ENCODE data around the gene FGF22. TPM values are rescaled to one million over a fixed set of nuclear protein-coding genes. Genes with fewer than 3 reads are reported as not detected.

The FGF22 gene
- total and polyA plus RNA-seq, 2 of the 13 experiments (the other 11 are each of a cell fraction or from before 2014, with no cell fraction given) = 0.24 TPM; not detected in 1

- TF ChIP-seq HOXA9 (CRISPR knock-in tag; IDR thresholded peaks at IDR 0.05; ENCODE audit: borderline replicate concordance) = no peak
- TF ChIP-seq ZNF772 (CRISPR knock-in tag; IDR thresholded peaks at IDR 0.05) = no peak
- TF ChIP-seq SPEN (CRISPR knock-in tag; IDR thresholded peaks at IDR 0.05; ENCODE audit: low read depth) = peak; percentile 72; the same call in 1 of the 2 replicates
- no peak for TF ChIP-seq GATA4 (IDR thresholded peaks at IDR 0.05; ENCODE audit: borderline replicate concordance, low read depth)
- TF ChIP-seq ZFP41 (CRISPR knock-in tag; IDR thresholded peaks at IDR 0.05; ENCODE audit: borderline replicate concordance) = peak; percentile 75; the same call in 1 of the 2 replicates
- TF ChIP-seq TEF (CRISPR knock-in tag; IDR thresholded peaks at IDR 0.05) = no peak
- no peak for TF ChIP-seq RCOR2 (CRISPR knock-in tag; IDR thresholded peaks at IDR 0.05)
- peak; percentile 22; the same call in 1 of the 2 replicates for TF ChIP-seq HOMEZ (CRISPR knock-in tag; IDR thresholded peaks at IDR 0.05; ENCODE audit: low read depth)
- no peak for TF ChIP-seq ZNF17 (CRISPR knock-in tag; IDR thresholded peaks at IDR 0.05)
- TF ChIP-seq ZNF784 (CRISPR knock-in tag; IDR thresholded peaks at IDR 0.05; ENCODE audit: borderline replicate concordance) = peak; percentile 30; the same call in 1 of the 2 replicates
- no peak; the same call in 1 of the 2 replicates for TF ChIP-seq ZNF550 (CRISPR knock-in tag; IDR thresholded peaks at IDR 0.05; ENCODE audit: borderline replicate concordance)
- peak; percentile 93 for TF ChIP-seq ZSCAN25 (CRISPR knock-in tag; IDR thresholded peaks at IDR 0.05)
- no peak for TF ChIP-seq ZBTB49 (CRISPR knock-in tag; IDR thresholded peaks at IDR 0.05; ENCODE audit: borderline replicate concordance)
- TF ChIP-seq ZNF382 (CRISPR knock-in tag; IDR thresholded peaks at IDR 0.05; ENCODE audit: borderline replicate concordance) = no peak
- TF ChIP-seq IRX3 (CRISPR knock-in tag; IDR thresholded peaks at IDR 0.05; ENCODE audit: borderline replicate concordance, low read depth) = peak; percentile 57; the same call in 1 of the 2 replicates
- TF ChIP-seq SRY (CRISPR knock-in tag; IDR thresholded peaks at IDR 0.05) = no peak
- TF ChIP-seq NFE2L2 (IDR thresholded peaks at IDR 0.05; ENCODE audit: low read length) = no peak
- TF ChIP-seq HNF4G (IDR thresholded peaks at IDR 0.05; ENCODE audit: borderline replicate concordance, low read depth, low read length) = no peak
- TF ChIP-seq HNF4G (CRISPR knock-in tag; IDR thresholded peaks at IDR 0.05; ENCODE audit: borderline replicate concordance, low read depth) = no peak; the same call in 1 of the 2 replicates
- peak; percentile 59 for TF ChIP-seq YY1 (IDR thresholded peaks at IDR 0.05; ENCODE audit: insufficient read depth, insufficient replicate concordance, low read depth, low read length)
- TF ChIP-seq ZNF256 (CRISPR knock-in tag; conservative IDR thresholded peaks at IDR 0.05) = no peak; the same call in 1 of the 2 replicates
- TF ChIP-seq ZFP36 (IDR thresholded peaks at IDR 0.05; ENCODE audit: borderline replicate concordance, low read depth, low read length, partially characterized antibody) = no peak
- TF ChIP-seq BATF2 (CRISPR knock-in tag; IDR thresholded peaks at IDR 0.05) = no peak
- no peak for TF ChIP-seq TCF12 (IDR thresholded peaks at IDR 0.05)
- 0 out of 2 replicates have a peak, but pooled peaks have one; percentile 62 for TF ChIP-seq TCF12 (CRISPR knock-in tag; IDR thresholded peaks at IDR 0.05)
These were observed 25.3 kb downstream of the FGF22 start (continued) for GRCh38 chr19:664913-665443.
